Pancreas (tissue), 10 donors: Measurements from ENCODE around the gene DTNB. TPM values are rescaled to one million over a fixed set of nuclear protein-coding genes. Genes with fewer than 3 reads are reported as not detected.

ENCODE experiments used
- ATAC-seq, 4 donors: fragments of 200-7000 bp; cut with Tn5 transposase; one replicate each; pipeline versions ENCODE4 v1.8.0 to v1.9.1; 2020; ENCODE audit warnings: mild to moderate bottlenecking in 4 of 4, moderate library complexity in 4 of 4
- DNase-seq, 6 donors: peaks; one replicate each; pipeline ENCODE4 v3.0.0-alpha.2; 2020
- FAIRE-seq: peaks from 2 replicates; lab custom pipeline; 2012; peaks lifted over from hg19 to GRCh38; lab: Jason Lieb, UNC
- H3K27ac ChIP-seq, 4 donors: fragments of 200-600 bp; sonication (generic); 1 replicate in 3 of 4; 2 replicates in 1 of 4; pipeline versions ENCODE4 v1.5.0 to v1.8.0; 2020
- H3K27me3 ChIP-seq, 4 donors: fragments of 200-600 bp; one replicate each; pipeline ENCODE4 v1.8.0; 2021
- H3K36me3 ChIP-seq, 3 donors: fragments of 200-600 bp; sonication (generic) in 1 of 3; one replicate each; pipeline versions ENCODE4 v1.5.0 to v1.8.0; 2020 to 2021
- H3K4me1 ChIP-seq, 3 donors: fragments of 200-600 bp; one replicate each; pipeline ENCODE4 v1.8.0; 2021
- H3K4me3 ChIP-seq, 4 donors: fragments of 200-600 bp; sonication (generic) in 2 of 4; one replicate each; pipeline versions ENCODE4 v1.5.0 to v1.8.0; 2020 to 2021
- H3K9me3 ChIP-seq, 4 donors: fragments of 200-600 bp; one replicate each; pipeline ENCODE4 v1.8.0; 2021
- CTCF ChIP-seq, 4 donors: fragments of 200-600 bp; sonication (generic) in 3 of 4; IDR thresholded peaks; one replicate each; pipeline versions ENCODE4 v1.5.0 to v1.8.0; 2021; ENCODE audit warnings: antibody characterized with exemption in 4 of 4
- WGBS, 2 donors: extraction: QIAGEN DNeasy Blood & Tissue Kit; methylation state at CpG; one replicate each; pipeline ENCODE4 v1.1.7; 2013; 5-methylcytosine and 5-hydroxymethylcytosine counted together
- intact Hi-C, 3 donors: fragments of 100-400 bp; cut with DNase I; formaldehyde crosslinking; loops; one replicate each; pipeline versions ENCODE4 v1.11.1 to v1.14.2; 2022
- polyA plus RNA-seq, 2 donors: library from polyadenylated mRNA; stranded (reverse); fragments of 200-250 nt; gene quantifications; one replicate each; pipeline ENCODE4 v1.2.3, GENCODE V29; 2013
- total RNA-seq, 6 donors: library from RNA; stranded (reverse); fragmentation: NEBNext Ultra II Directional in 4 of 6; extraction: Animal tissue kit (Norgen Biotek cat#: 25700) in 4 of 6; gene quantifications; one replicate each; pipeline versions ENCODE4 v1.2.1 to v1.2.4, GENCODE V29; 2021 to 2023
- donor health status: healthy with polysubstance abuse.
- donor health status: DM: no; HTN: no; CAD: no; lungs with moderate emphysema.
- donor health status: DM: no; HTN: no; CAD: no.
- donor health status: control.
- donor health status: control.
- donor health status: Bipolar disorder and iron deficiency.
- donor health status: DM: yes; HTN: yes; CAD: no.
- donor health status: DM: no; HTN: no; CAD: no.
- donor health status: DM: no; HTN: no; CAD: no.
- donor health status: DM: yes; HTN: yes; CAD: no.

Gene DTNB
- total and polyA plus RNA-seq, 8 donors = 10.8 to 27.8 (median 15.1) TPM

- ATAC-seq (no peak), DNase-seq (no peak), FAIRE-seq (no peak)
- WGBS, 2 donors = 77 to 84% methylated on average over 13 of the region's 13 CpGs
- intact Hi-C loops = no loop called here
- Histone ChIP-seq H3K27ac (no peak overlapping the region), H3K27me3 (no peaks in the 10 kb centered on the region), H3K4me3 (no peak overlapping the region), H3K9me3 (no peaks in the 10 kb centered on the region), H3K36me3 (no peaks in the 10 kb centered on the region), H3K4me1 (peaks cover 6 to 12% (median 8%) of the 10 kb centered on the region in 3 donors)
- no peak for TF ChIP-seq CTCF (IDR thresholded peaks at IDR 0.05)
Observed at GRCh38 chr2:25338401-25338800, 335.0 kb downstream of the DTNB start.

- intact Hi-C loops = no loop called here
- Histone ChIP-seq H3K9me3 (no peaks in the 10 kb centered on the region), H3K27ac (no peak overlapping the region), H3K4me3 (no peak overlapping the region), H3K27me3 (no peaks in the 10 kb centered on the region), H3K4me1 (peaks cover 6 to 12% (median 8%) of the 10 kb centered on the region in 3 donors), H3K36me3 (no peaks in the 10 kb centered on the region)
- ATAC-seq (no peak), FAIRE-seq (no peak), DNase-seq (no peak)
- 81 to 86% methylated on average over 7 of the region's 7 CpGs for WGBS, 2 donors
- no peak for TF ChIP-seq CTCF (IDR thresholded peaks at IDR 0.05)
Observed at GRCh38 chr2:25337891-25338290, 335.5 kb downstream of the DTNB start.

GRCh38 chr2:25337276-25337675 is 336.1 kb downstream of the DTNB start:
- FAIRE-seq (no peak), ATAC-seq (no peak), DNase-seq (no peak)
- Histone ChIP-seq H3K4me1 (peaks cover 6 to 12% (median 8%) of the 10 kb centered on the region in 3 donors), H3K27ac (no peak overlapping the region), H3K9me3 (no peaks in the 10 kb centered on the region), H3K27me3 (no peaks in the 10 kb centered on the region), H3K4me3 (no peak overlapping the region), H3K36me3 (no peaks in the 10 kb centered on the region)
- no peak for TF ChIP-seq CTCF (IDR thresholded peaks at IDR 0.05)
- intact Hi-C loops = no loop called here
- 77 to 78% methylated on average over 10 of the region's 10 CpGs for WGBS, 2 donors

- DNase-seq = no peak
- no peaks in the 10 kb centered on the region for H3K9me3 ChIP-seq
- intact Hi-C loops = no loop called here
- no peaks in the 10 kb centered on the region for H3K27me3 ChIP-seq
- H3K4me3 ChIP-seq = no peak overlapping the region
- no peaks in the 10 kb centered on the region for H3K36me3 ChIP-seq
- H3K4me1 ChIP-seq = peaks cover 6 to 12% (median 8%) of the 10 kb centered on the region in 3 donors
- TF ChIP-seq CTCF (IDR thresholded peaks at IDR 0.05) = no peak
- no peak for ATAC-seq
- H3K27ac ChIP-seq = no peak overlapping the region
- no peak for FAIRE-seq
- WGBS, 2 donors = 78% methylated on average over 10 of the region's 10 CpGs
Observed at GRCh38 chr2:25336383-25336841, 337.0 kb downstream of the DTNB start.

GRCh38 chr2:25335971-25336370 is 337.4 kb downstream of the DTNB start:
- H3K27ac ChIP-seq = no peak overlapping the region
- WGBS, 2 donors = 60 to 69% methylated on average over 5 to 6 of the region's 6 CpGs
- ATAC-seq = no peak
- no peaks in the 10 kb centered on the region for H3K27me3 ChIP-seq
- H3K4me3 ChIP-seq = no peak overlapping the region
- no peaks in the 10 kb centered on the region for H3K9me3 ChIP-seq
- no peak for TF ChIP-seq CTCF (IDR thresholded peaks at IDR 0.05)
- FAIRE-seq = no peak
- no peaks in the 10 kb centered on the region for H3K36me3 ChIP-seq
- intact Hi-C loops = no loop called here
- H3K4me1 ChIP-seq = peaks cover 6 to 12% (median 8%) of the 10 kb centered on the region in 3 donors
- DNase-seq = no peak
